ENCODE measurements around the gene RNF141.

RNF141 gene

GRCh38 chr11:10544491-10545465 lies 3.8 kb upstream of the RNF141 start:
- Mint-ChIP-seq H3K4me3 (no peak overlapping the region), H3K27ac (no peak overlapping the region), H3K4me1 (ENCODE audit: low read depth) (peaks cover 8% of the 10 kb centered on the region), H3K27me3 (ENCODE audit: low read depth) (peaks cover 5% of the 10 kb centered on the region), H3K36me3 (ENCODE audit: low read depth) (no peaks in the 10 kb centered on the region), H3K9me3 (no peaks in the 10 kb centered on the region)
- no peak for DNase-seq (ENCODE audit: low spot score)

GRCh38 chr11:10543782-10544181 lies 2.8 kb upstream of the RNF141 start:
- Mint-ChIP-seq H3K27ac (no peak overlapping the region), H3K36me3 (ENCODE audit: low read depth) (no peaks in the 10 kb centered on the region), H3K4me1 (ENCODE audit: low read depth) (peaks cover 11% of the 10 kb centered on the region), H3K27me3 (ENCODE audit: low read depth) (peaks cover 5% of the 10 kb centered on the region), H3K9me3 (no peaks in the 10 kb centered on the region), H3K4me3 (no peak overlapping the region)
- DNase-seq (ENCODE audit: low spot score) = no peak

GRCh38 chr11:10542776-10543175 lies 1.8 kb upstream of the RNF141 start:
- H3K9me3 Mint-ChIP-seq = no peaks in the 10 kb centered on the region
- DNase-seq (ENCODE audit: low spot score) = no peak
- no peaks in the 10 kb centered on the region for H3K36me3 Mint-ChIP-seq (ENCODE audit: low read depth)
- H3K4me3 Mint-ChIP-seq = no peak overlapping the region
- H3K27ac Mint-ChIP-seq = no peak overlapping the region
- peaks cover 2% of the 10 kb centered on the region for H3K27me3 Mint-ChIP-seq (ENCODE audit: low read depth)
- peaks cover 11% of the 10 kb centered on the region for H3K4me1 Mint-ChIP-seq (ENCODE audit: low read depth)

- DNase-seq (ENCODE audit: low spot score) = no peak
- H3K27ac Mint-ChIP-seq = peak overlapping the region; percentile 67
- peak overlapping the region; percentile 91 for H3K4me3 Mint-ChIP-seq
- peaks cover 11% of the 10 kb centered on the region for H3K4me1 Mint-ChIP-seq (ENCODE audit: low read depth)
- H3K36me3 Mint-ChIP-seq (ENCODE audit: low read depth) = no peaks in the 10 kb centered on the region
- H3K27me3 Mint-ChIP-seq (ENCODE audit: low read depth) = peaks cover 2% of the 10 kb centered on the region
- H3K9me3 Mint-ChIP-seq = no peaks in the 10 kb centered on the region
Observed at GRCh38 chr11:10541561-10541930, 559 bp upstream of the RNF141 start.

- H3K4me3 Mint-ChIP-seq = peak overlapping the region; percentile 91
- H3K36me3 Mint-ChIP-seq (ENCODE audit: low read depth) = no peaks in the 10 kb centered on the region
- no peak for DNase-seq (ENCODE audit: low spot score)
- peak overlapping the region; percentile 79 for H3K27ac Mint-ChIP-seq
- no peaks in the 10 kb centered on the region for H3K9me3 Mint-ChIP-seq
- H3K4me1 Mint-ChIP-seq (ENCODE audit: low read depth) = peaks cover 19% of the 10 kb centered on the region
- H3K27me3 Mint-ChIP-seq (ENCODE audit: low read depth) = peaks cover 2% of the 10 kb centered on the region
Observed at GRCh38 chr11:10540546-10540914, 457 bp downstream of the RNF141 start.

- peaks cover 19% of the 10 kb centered on the region for H3K4me1 Mint-ChIP-seq (ENCODE audit: low read depth)
- H3K9me3 Mint-ChIP-seq = no peaks in the 10 kb centered on the region
- H3K27me3 Mint-ChIP-seq (ENCODE audit: low read depth) = peaks cover 2% of the 10 kb centered on the region
- H3K36me3 Mint-ChIP-seq (ENCODE audit: low read depth) = no peaks in the 10 kb centered on the region
- DNase-seq (ENCODE audit: low spot score) = no peak
- peak overlapping the region; percentile 91 for H3K4me3 Mint-ChIP-seq
- H3K27ac Mint-ChIP-seq = no peak overlapping the region
Observed at GRCh38 chr11:10539339-10539738, 1.6 kb downstream of the RNF141 start.

GRCh38 chr11:10538924-10539323 lies 2.1 kb downstream of the RNF141 start:
- Mint-ChIP-seq H3K9me3 (no peaks in the 10 kb centered on the region), H3K27ac (no peak overlapping the region), H3K4me3 (no peak overlapping the region), H3K36me3 (ENCODE audit: low read depth) (no peaks in the 10 kb centered on the region), H3K27me3 (ENCODE audit: low read depth) (no peaks in the 10 kb centered on the region), H3K4me1 (ENCODE audit: low read depth) (peaks cover 19% of the 10 kb centered on the region)
- no peak for DNase-seq (ENCODE audit: low spot score)

- Mint-ChIP-seq H3K4me3 (no peak overlapping the region), H3K27me3 (ENCODE audit: low read depth) (no peaks in the 10 kb centered on the region), H3K27ac (no peak overlapping the region), H3K9me3 (no peaks in the 10 kb centered on the region), H3K4me1 (ENCODE audit: low read depth) (peaks cover 19% of the 10 kb centered on the region), H3K36me3 (ENCODE audit: low read depth) (no peaks in the 10 kb centered on the region)
- no peak for DNase-seq (ENCODE audit: low spot score)
Observed at GRCh38 chr11:10537600-10537999, 3.4 kb downstream of the RNF141 start.

- peaks cover 8% of the 10 kb centered on the region for H3K4me1 Mint-ChIP-seq (ENCODE audit: low read depth)
- DNase-seq (ENCODE audit: low spot score) = no peak
- peaks cover 4% of the 10 kb centered on the region for H3K36me3 Mint-ChIP-seq (ENCODE audit: low read depth)
- H3K9me3 Mint-ChIP-seq = no peaks in the 10 kb centered on the region
- H3K4me3 Mint-ChIP-seq = no peak overlapping the region
- no peaks in the 10 kb centered on the region for H3K27me3 Mint-ChIP-seq (ENCODE audit: low read depth)
- H3K27ac Mint-ChIP-seq = no peak overlapping the region
Observed at GRCh38 chr11:10534316-10534715, 6.7 kb downstream of the RNF141 start.

GRCh38 chr11:10533323-10533722 lies 7.7 kb downstream of the RNF141 start:
- Mint-ChIP-seq H3K9me3 (no peaks in the 10 kb centered on the region), H3K4me1 (ENCODE audit: low read depth) (peaks cover 8% of the 10 kb centered on the region), H3K27ac (no peak overlapping the region), H3K4me3 (no peak overlapping the region), H3K36me3 (ENCODE audit: low read depth) (peaks cover 6% of the 10 kb centered on the region), H3K27me3 (ENCODE audit: low read depth) (no peaks in the 10 kb centered on the region)
- no peak for DNase-seq (ENCODE audit: low spot score)

- DNase-seq (ENCODE audit: low spot score) = no peak
Observed at GRCh38 chr11:10532526-10532925, 8.5 kb downstream of the RNF141 start.

GRCh38 chr11:10529279-10529678 lies 11.7 kb downstream of the RNF141 start:
- no peak overlapping the region for H3K4me3 Mint-ChIP-seq
- H3K4me1 Mint-ChIP-seq (ENCODE audit: low read depth) = peaks cover 13% of the 10 kb centered on the region
- H3K27me3 Mint-ChIP-seq (ENCODE audit: low read depth) = no peaks in the 10 kb centered on the region
- H3K36me3 Mint-ChIP-seq (ENCODE audit: low read depth) = peaks cover 18% of the 10 kb centered on the region
- H3K27ac Mint-ChIP-seq = no peak overlapping the region
- DNase-seq (ENCODE audit: low spot score) = no peak
- no peaks in the 10 kb centered on the region for H3K9me3 Mint-ChIP-seq

More at GRCh38 chr11:10532526-10532925, 8.5 kb downstream of the RNF141 start:
- Mint-ChIP-seq H3K9me3 (no peaks in the 10 kb centered on the region), H3K4me1 (ENCODE audit: low read depth) (peaks cover 9% of the 10 kb centered on the region), H3K27ac (no peak overlapping the region), H3K36me3 (ENCODE audit: low read depth) (peaks cover 8% of the 10 kb centered on the region), H3K4me3 (no peak overlapping the region), H3K27me3 (ENCODE audit: low read depth) (no peaks in the 10 kb centered on the region)

GRCh38 chr11:10528121-10528520 lies 12.9 kb downstream of the RNF141 start:
- Mint-ChIP-seq H3K27ac (no peak overlapping the region), H3K9me3 (no peaks in the 10 kb centered on the region), H3K36me3 (ENCODE audit: low read depth) (peaks cover 22% of the 10 kb centered on the region), H3K4me3 (no peak overlapping the region), H3K27me3 (ENCODE audit: low read depth) (no peaks in the 10 kb centered on the region), H3K4me1 (ENCODE audit: low read depth) (peaks cover 15% of the 10 kb centered on the region)
- no peak for DNase-seq (ENCODE audit: low spot score)

GRCh38 chr11:10526974-10527918 lies 13.7 kb downstream of the RNF141 start:
- no peak overlapping the region for H3K4me3 Mint-ChIP-seq

More at GRCh38 chr11:10526974-10527918, 13.7 kb downstream of the RNF141 start:
- no peak for DNase-seq (ENCODE audit: low spot score)
- Mint-ChIP-seq H3K27ac (no peak overlapping the region), H3K9me3 (no peaks in the 10 kb centered on the region), H3K36me3 (ENCODE audit: low read depth) (peaks cover 23% of the 10 kb centered on the region), H3K4me1 (ENCODE audit: low read depth) (peaks cover 15% of the 10 kb centered on the region), H3K27me3 (ENCODE audit: low read depth) (no peaks in the 10 kb centered on the region)

Measured in T-helper 2 cell treated with Interferon-gamma antibody and Interleukin-4, amounts not matched to agents 5 μg/mL and 100 μg/mL, for 36 hours (primary cell).